Ishikawa (cell line): ENCODE measurements around the gene SKI.

Experiments
- EGR1 ChIP-seq: IDR thresholded peaks from 2 replicates; pipeline ENCODE4 v1.6.1; 2012
- EP300 ChIP-seq: IDR thresholded peaks from 2 replicates; pipeline ENCODE4 v1.6.1; 2012; ENCODE audit warnings: borderline replicate concordance
- TAF1 ChIP-seq: IDR thresholded peaks from 2 replicates; pipeline ENCODE4 v1.6.1; 2012; ENCODE audit warnings: low read depth, mild to moderate bottlenecking
- YY1 ChIP-seq: IDR thresholded peaks from 2 replicates; pipeline ENCODE4 v1.6.1; 2012; ENCODE audit warnings: low read depth
- TF ChIP-seq, protein P1 (sequence below): IDR thresholded peaks from 2 replicates; pipeline ENCODE4 v1.6.1; 2012
- TF ChIP-seq, protein P2 (sequence below): IDR thresholded peaks from 2 replicates; pipeline ENCODE4 v1.6.1; 2012
- TF ChIP-seq, protein P3 (sequence below): IDR thresholded peaks from 2 replicates; pipeline ENCODE4 v1.6.1; 2012; ENCODE audit warnings: low read depth, mild to moderate bottlenecking

DNA sequence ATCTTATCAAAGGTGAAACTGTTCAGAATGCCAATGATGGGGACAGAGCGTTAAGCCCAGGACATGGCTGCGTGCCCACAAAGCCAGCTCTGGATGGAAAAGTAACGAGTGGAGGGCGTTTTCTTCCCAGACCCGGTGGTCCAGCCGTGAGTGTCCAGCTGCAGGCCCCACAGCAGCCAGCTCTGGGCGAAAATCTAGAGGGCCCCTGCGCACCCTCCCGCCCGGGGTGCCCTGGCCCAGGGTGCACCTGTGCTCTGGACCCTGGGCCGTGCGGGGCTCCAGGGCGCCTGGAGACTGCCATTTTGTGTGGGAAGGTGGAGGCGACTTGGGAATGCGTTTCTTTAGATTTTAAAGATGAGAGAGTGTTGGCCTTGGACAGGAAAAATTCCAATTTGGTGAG, 58.8 kb downstream of the SKI start:
- TF ChIP-seq EGR1 (no peak), TAF1 (no peak), EP300 (no peak), YY1 (no peak)
- TF ChIP-seq, protein P1, sequence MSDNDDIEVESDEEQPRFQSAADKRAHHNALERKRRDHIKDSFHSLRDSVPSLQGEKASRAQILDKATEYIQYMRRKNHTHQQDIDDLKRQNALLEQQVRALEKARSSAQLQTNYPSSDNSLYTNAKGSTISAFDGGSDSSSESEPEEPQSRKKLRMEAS: no peak
- TF ChIP-seq, protein P2, sequence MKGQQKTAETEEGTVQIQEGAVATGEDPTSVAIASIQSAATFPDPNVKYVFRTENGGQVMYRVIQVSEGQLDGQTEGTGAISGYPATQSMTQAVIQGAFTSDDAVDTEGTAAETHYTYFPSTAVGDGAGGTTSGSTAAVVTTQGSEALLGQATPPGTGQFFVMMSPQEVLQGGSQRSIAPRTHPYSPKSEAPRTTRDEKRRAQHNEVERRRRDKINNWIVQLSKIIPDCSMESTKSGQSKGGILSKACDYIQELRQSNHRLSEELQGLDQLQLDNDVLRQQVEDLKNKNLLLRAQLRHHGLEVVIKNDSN: no peak
- TF ChIP-seq, protein P3, sequence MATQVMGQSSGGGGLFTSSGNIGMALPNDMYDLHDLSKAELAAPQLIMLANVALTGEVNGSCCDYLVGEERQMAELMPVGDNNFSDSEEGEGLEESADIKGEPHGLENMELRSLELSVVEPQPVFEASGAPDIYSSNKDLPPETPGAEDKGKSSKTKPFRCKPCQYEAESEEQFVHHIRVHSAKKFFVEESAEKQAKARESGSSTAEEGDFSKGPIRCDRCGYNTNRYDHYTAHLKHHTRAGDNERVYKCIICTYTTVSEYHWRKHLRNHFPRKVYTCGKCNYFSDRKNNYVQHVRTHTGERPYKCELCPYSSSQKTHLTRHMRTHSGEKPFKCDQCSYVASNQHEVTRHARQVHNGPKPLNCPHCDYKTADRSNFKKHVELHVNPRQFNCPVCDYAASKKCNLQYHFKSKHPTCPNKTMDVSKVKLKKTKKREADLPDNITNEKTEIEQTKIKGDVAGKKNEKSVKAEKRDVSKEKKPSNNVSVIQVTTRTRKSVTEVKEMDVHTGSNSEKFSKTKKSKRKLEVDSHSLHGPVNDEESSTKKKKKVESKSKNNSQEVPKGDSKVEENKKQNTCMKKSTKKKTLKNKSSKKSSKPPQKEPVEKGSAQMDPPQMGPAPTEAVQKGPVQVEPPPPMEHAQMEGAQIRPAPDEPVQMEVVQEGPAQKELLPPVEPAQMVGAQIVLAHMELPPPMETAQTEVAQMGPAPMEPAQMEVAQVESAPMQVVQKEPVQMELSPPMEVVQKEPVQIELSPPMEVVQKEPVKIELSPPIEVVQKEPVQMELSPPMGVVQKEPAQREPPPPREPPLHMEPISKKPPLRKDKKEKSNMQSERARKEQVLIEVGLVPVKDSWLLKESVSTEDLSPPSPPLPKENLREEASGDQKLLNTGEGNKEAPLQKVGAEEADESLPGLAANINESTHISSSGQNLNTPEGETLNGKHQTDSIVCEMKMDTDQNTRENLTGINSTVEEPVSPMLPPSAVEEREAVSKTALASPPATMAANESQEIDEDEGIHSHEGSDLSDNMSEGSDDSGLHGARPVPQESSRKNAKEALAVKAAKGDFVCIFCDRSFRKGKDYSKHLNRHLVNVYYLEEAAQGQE: no peak
